Measurements from ENCODE around the gene NOX5. TPM values are rescaled to one million over a fixed set of nuclear protein-coding genes. Genes with fewer than 3 reads are reported as not detected.

NOX5 gene
- total RNA-seq, 1 donor from 2014 or later, result not detected

- Mint-ChIP-seq H3K36me3 (ENCODE audit: low read depth) (peaks cover 4% of the 10 kb centered on the region), H3K27me3 (ENCODE audit: low read depth) (peaks cover 14% of the 10 kb centered on the region), H3K4me1 (no peaks in the 10 kb centered on the region), H3K27ac (ENCODE audit: unreplicated experiment) (no peak overlapping the region), H3K4me3 (no peak overlapping the region), H3K9me3 (peaks cover 17% of the 10 kb centered on the region)
- DNase-seq (ENCODE audit: low read depth, low spot score), result no peak
- TF ChIP-seq CTCF (conservative IDR thresholded peaks at IDR 0.05), result no peak
Measured at GRCh38 chr15:68979006-68979405, 35.5 kb upstream of the NOX5 start.

- H3K36me3 Mint-ChIP-seq (ENCODE audit: low read depth), result peaks cover 4% of the 10 kb centered on the region
- H3K4me3 Mint-ChIP-seq, result no peak overlapping the region
- peaks cover 17% of the 10 kb centered on the region for H3K9me3 Mint-ChIP-seq
- H3K4me1 Mint-ChIP-seq, result no peaks in the 10 kb centered on the region
- H3K27ac Mint-ChIP-seq (ENCODE audit: unreplicated experiment), result no peak overlapping the region
- no peak for TF ChIP-seq CTCF (conservative IDR thresholded peaks at IDR 0.05)
- DNase-seq (ENCODE audit: low read depth, low spot score), result no peak
- H3K27me3 Mint-ChIP-seq (ENCODE audit: low read depth), result peaks cover 14% of the 10 kb centered on the region
Measured at GRCh38 chr15:68979816-68980215, 34.7 kb upstream of the NOX5 start.

- Mint-ChIP-seq H3K9me3 (peaks cover 17% of the 10 kb centered on the region), H3K36me3 (ENCODE audit: low read depth) (peaks cover 4% of the 10 kb centered on the region), H3K27ac (ENCODE audit: unreplicated experiment) (no peak overlapping the region), H3K4me3 (no peak overlapping the region), H3K27me3 (ENCODE audit: low read depth) (peaks cover 14% of the 10 kb centered on the region), H3K4me1 (no peaks in the 10 kb centered on the region)
- DNase-seq (ENCODE audit: low read depth, low spot score), result no peak
- TF ChIP-seq CTCF (conservative IDR thresholded peaks at IDR 0.05), result no peak
Measured at GRCh38 chr15:68980786-68981185, 33.7 kb upstream of the NOX5 start.

- DNase-seq (ENCODE audit: low read depth, low spot score), result no peak
- H3K27ac Mint-ChIP-seq (ENCODE audit: unreplicated experiment), result no peak overlapping the region
- peaks cover 4% of the 10 kb centered on the region for H3K36me3 Mint-ChIP-seq (ENCODE audit: low read depth)
- peaks cover 14% of the 10 kb centered on the region for H3K9me3 Mint-ChIP-seq
- no peak overlapping the region for H3K4me3 Mint-ChIP-seq
- peaks cover 14% of the 10 kb centered on the region for H3K27me3 Mint-ChIP-seq (ENCODE audit: low read depth)
- H3K4me1 Mint-ChIP-seq, result no peaks in the 10 kb centered on the region
- no peak for TF ChIP-seq CTCF (conservative IDR thresholded peaks at IDR 0.05)
Measured at GRCh38 chr15:68981941-68982340, 32.6 kb upstream of the NOX5 start.

GRCh38 chr15:68982976-68983563, 31.4 kb upstream of the NOX5 start:
- no peak for DNase-seq (ENCODE audit: low read depth, low spot score)
- H3K4me1 Mint-ChIP-seq, result no peaks in the 10 kb centered on the region
- H3K36me3 Mint-ChIP-seq (ENCODE audit: low read depth), result peaks cover 4% of the 10 kb centered on the region
- H3K27me3 Mint-ChIP-seq (ENCODE audit: low read depth), result peaks cover 10% of the 10 kb centered on the region
- no peak overlapping the region for H3K4me3 Mint-ChIP-seq
- peaks cover 10% of the 10 kb centered on the region for H3K9me3 Mint-ChIP-seq
- H3K27ac Mint-ChIP-seq (ENCODE audit: unreplicated experiment), result no peak overlapping the region
- TF ChIP-seq CTCF (conservative IDR thresholded peaks at IDR 0.05), result no peak

Data from neural crest cell (in vitro differentiated cells).